ENCODE measurements around the gene EMC6.

The EMC6 gene

GRCh38 chr17:3691617-3692067, 23.0 kb downstream of the EMC6 start:
- peaks cover 62% of the 10 kb centered on the region for H3K4me1 ChIP-seq (ENCODE audit: insufficient read depth, low read length, severe bottlenecking)
- H3K27me3 ChIP-seq (ENCODE audit: insufficient read depth, low read length) = no peaks in the 10 kb centered on the region
- H3K79me2 ChIP-seq (ENCODE audit: insufficient read depth, low read length) = peaks cover 7% of the 10 kb centered on the region; the same call in 1 of the 2 replicates
- H3K4me2 ChIP-seq (ENCODE audit: low read length) = peak overlapping the region; percentile 22; the same call in 1 of the 2 replicates
- no peaks in the 10 kb centered on the region; the same call in 1 of the 2 replicates for H3F3A ChIP-seq (ENCODE audit: insufficient read depth, low read length)
- peak overlapping the region; percentile 92 for H3K27ac ChIP-seq (ENCODE audit: low read depth, low read length, poor library complexity, severe bottlenecking)
- no peak overlapping the region for H3K9ac ChIP-seq (ENCODE audit: low read length)
- H3K9me3 ChIP-seq (ENCODE audit: low read length) = no peaks in the 10 kb centered on the region
- no peaks in the 10 kb centered on the region for H4K20me1 ChIP-seq (ENCODE audit: insufficient read depth, low read length)
- no peak overlapping the region for H3K4me3 ChIP-seq (ENCODE audit: low read depth, low read length, poor library complexity, severe bottlenecking)
- H2AFZ ChIP-seq (ENCODE audit: low read length) = no peak overlapping the region
- peaks cover 5% of the 10 kb centered on the region; the same call in 1 of the 2 replicates for H3K36me3 ChIP-seq (ENCODE audit: insufficient read depth, low read length)
- H3K9me2 ChIP-seq (ENCODE audit: low read depth, low read length) = no peaks in the 10 kb centered on the region
- TF ChIP-seq CTCF (IDR thresholded peaks at IDR 0.05; ENCODE audit: low read length) (peak; percentile 15; the same call in 1 of the 2 replicates), EZH2 (IDR thresholded peaks at IDR 0.05; ENCODE audit: borderline replicate concordance, low read length) (no peak)

- H3K4me1 ChIP-seq (ENCODE audit: insufficient read depth, low read length, severe bottlenecking) = peaks cover 64% of the 10 kb centered on the region
- H3K4me2 ChIP-seq (ENCODE audit: low read length) = no peak overlapping the region; the same call in 1 of the 2 replicates
- H3K27me3 ChIP-seq (ENCODE audit: insufficient read depth, low read length) = no peaks in the 10 kb centered on the region; the same call in 1 of the 2 replicates
- H2AFZ ChIP-seq (ENCODE audit: low read length) = no peak overlapping the region
- H3K27ac ChIP-seq (ENCODE audit: low read depth, low read length, poor library complexity, severe bottlenecking) = peak overlapping the region; percentile 2
- no peaks in the 10 kb centered on the region for H3K9me3 ChIP-seq (ENCODE audit: low read length)
- H3F3A ChIP-seq (ENCODE audit: insufficient read depth, low read length) = no peaks in the 10 kb centered on the region; the same call in 1 of the 2 replicates
- H3K9me2 ChIP-seq (ENCODE audit: low read depth, low read length) = no peaks in the 10 kb centered on the region
- H3K79me2 ChIP-seq (ENCODE audit: insufficient read depth, low read length) = peaks cover 7% of the 10 kb centered on the region; the same call in 1 of the 2 replicates
- H3K9ac ChIP-seq (ENCODE audit: low read length) = no peak overlapping the region
- TF ChIP-seq CTCF (IDR thresholded peaks at IDR 0.05; ENCODE audit: low read length) (peak; percentile 33; the same call in 1 of the 2 replicates), EZH2 (IDR thresholded peaks at IDR 0.05; ENCODE audit: borderline replicate concordance, low read length) (no peak)
- H4K20me1 ChIP-seq (ENCODE audit: insufficient read depth, low read length) = no peaks in the 10 kb centered on the region
- no peak overlapping the region for H3K4me3 ChIP-seq (ENCODE audit: low read depth, low read length, poor library complexity, severe bottlenecking)
- H3K36me3 ChIP-seq (ENCODE audit: insufficient read depth, low read length) = peaks cover 5% of the 10 kb centered on the region; the same call in 1 of the 2 replicates
Measured at GRCh38 chr17:3692346-3692745, 23.7 kb downstream of the EMC6 start.

- Histone ChIP-seq H3K4me1 (ENCODE audit: insufficient read depth, low read length, severe bottlenecking) (peaks cover 61% of the 10 kb centered on the region), H3K4me3 (ENCODE audit: low read depth, low read length, poor library complexity, severe bottlenecking) (no peak overlapping the region), H4K20me1 (ENCODE audit: insufficient read depth, low read length) (no peaks in the 10 kb centered on the region), H3K79me2 (ENCODE audit: insufficient read depth, low read length) (peaks cover 7% of the 10 kb centered on the region; the same call in 1 of the 2 replicates), H3F3A (ENCODE audit: insufficient read depth, low read length) (no peaks in the 10 kb centered on the region; the same call in 1 of the 2 replicates), H3K9me2 (ENCODE audit: low read depth, low read length) (no peaks in the 10 kb centered on the region), H3K9me3 (ENCODE audit: low read length) (no peaks in the 10 kb centered on the region), H3K4me2 (ENCODE audit: low read length) (peak overlapping the region; percentile 2; the same call in 1 of the 2 replicates), H3K36me3 (ENCODE audit: insufficient read depth, low read length) (peaks cover 5% of the 10 kb centered on the region; the same call in 1 of the 2 replicates), H3K27me3 (ENCODE audit: insufficient read depth, low read length) (no peaks in the 10 kb centered on the region; the same call in 1 of the 2 replicates), H3K9ac (ENCODE audit: low read length) (no peak overlapping the region), H2AFZ (ENCODE audit: low read length) (no peak overlapping the region), H3K27ac (ENCODE audit: low read depth, low read length, poor library complexity, severe bottlenecking) (peak overlapping the region; percentile 2)
- TF ChIP-seq CTCF (IDR thresholded peaks at IDR 0.05; ENCODE audit: low read length) (no peak), EZH2 (IDR thresholded peaks at IDR 0.05; ENCODE audit: borderline replicate concordance, low read length) (no peak)
Measured at GRCh38 chr17:3693141-3693540, 24.5 kb downstream of the EMC6 start.

Data from OCI-LY1 (cell line).